Kidney epithelial cell (primary cell): Measurements from ENCODE around the gene ALPK1. TPM values are rescaled to one million over a fixed set of nuclear protein-coding genes. Genes with fewer than 3 reads are reported as not detected.
"Not testable (repeated sequence)": the region's sequence is repeated elsewhere in the genome, so short reads cannot be mapped to it uniquely, and the experiment has no call there.

ENCODE experiments used
- DNase-seq: peaks from one replicate; pipeline ENCODE4 v3.0.0-alpha.2; 2010; ENCODE audit warnings: low read depth
- H3K27me3 ChIP-seq: 2 replicates; pipeline ENCODE4 v1.6.0; 2011; ENCODE audit warnings: low read length; ENCODE audit not compliant: control insufficient read depth, insufficient read depth
- H3K36me3 ChIP-seq: 2 replicates; pipeline ENCODE4 v1.5.1; 2011; ENCODE audit warnings: low read length; ENCODE audit not compliant: control insufficient read depth, insufficient read depth
- H3K4me3 ChIP-seq: 2 replicates; pipeline ENCODE4 v1.5.1; 2011; ENCODE audit warnings: low read depth, mild to moderate bottlenecking, control low read depth, low read length
- CTCF ChIP-seq: IDR thresholded peaks from 2 replicates; pipeline ENCODE4 v1.5.1; 2011; ENCODE audit warnings: mild to moderate bottlenecking, moderate library complexity, low read length, control low read depth, inconsistent platforms; ENCODE audit not compliant: insufficient read depth, poor library complexity, severe bottlenecking
- total RNA-seq: library from RNA; depleted of rRNA; stranded (reverse); fragments of >200 nt; gene quantifications from 2 replicates; pipeline ENCODE4 v1.2.3, GENCODE V29; 2015

ALPK1 gene
- total RNA-seq, 1 donor from 2014 or later: 12.5 TPM

- no peak overlapping the region for H3K4me3 ChIP-seq
- DNase-seq: no peak
Measured at GRCh38 chr4:112425823-112426222, 128.7 kb downstream of the ALPK1 start.

GRCh38 chr4:112426416-112426815 lies 129.2 kb downstream of the ALPK1 start:
- H3K4me3 ChIP-seq: no peak overlapping the region
- H3K27me3 ChIP-seq: no peaks in the 10 kb centered on the region
- no peak for DNase-seq
- no peaks in the 10 kb centered on the region for H3K36me3 ChIP-seq
- no peak for TF ChIP-seq CTCF

More at GRCh38 chr4:112425823-112426222, 128.7 kb downstream of the ALPK1 start:
- TF ChIP-seq CTCF: no peak
- no peaks in the 10 kb centered on the region for H3K27me3 ChIP-seq
- no peaks in the 10 kb centered on the region for H3K36me3 ChIP-seq

GRCh38 chr4:112431158-112431557 lies 134.0 kb downstream of the ALPK1 start:
- no peak for TF ChIP-seq CTCF
- no peak for DNase-seq
- H3K4me3 ChIP-seq: no peak overlapping the region
- H3K36me3 ChIP-seq: no peaks in the 10 kb centered on the region
- no peaks in the 10 kb centered on the region for H3K27me3 ChIP-seq

- TF ChIP-seq CTCF: no peak
- Histone ChIP-seq H3K27me3 (no peaks in the 10 kb centered on the region), H3K36me3 (no peaks in the 10 kb centered on the region), H3K4me3 (no peak overlapping the region)
- no peak for DNase-seq
Measured at GRCh38 chr4:112436987-112437386, 139.8 kb downstream of the ALPK1 start.

DNA sequence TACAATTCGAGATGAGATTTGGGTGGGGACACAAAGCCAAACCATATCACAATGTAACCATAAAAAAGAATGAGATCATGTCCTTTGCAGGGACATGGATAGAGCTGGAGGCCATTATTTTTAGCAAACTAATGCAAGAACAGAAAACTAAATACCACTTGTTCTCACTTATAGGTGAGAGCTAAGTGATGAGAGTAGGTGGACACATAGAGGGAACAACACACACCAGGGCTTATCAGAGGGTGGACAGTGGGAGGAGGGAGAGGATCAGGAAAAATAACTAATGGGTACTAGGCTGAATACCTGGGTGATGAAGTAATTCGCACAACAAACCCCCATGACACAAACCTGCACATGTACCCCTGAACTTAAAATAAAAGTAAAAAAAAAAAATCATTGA lies 145.1 kb downstream of the ALPK1 start:
- not testable (repeated sequence) for H3K36me3 ChIP-seq, H3K27me3 ChIP-seq, H3K4me3 ChIP-seq, DNase-seq

DNA sequence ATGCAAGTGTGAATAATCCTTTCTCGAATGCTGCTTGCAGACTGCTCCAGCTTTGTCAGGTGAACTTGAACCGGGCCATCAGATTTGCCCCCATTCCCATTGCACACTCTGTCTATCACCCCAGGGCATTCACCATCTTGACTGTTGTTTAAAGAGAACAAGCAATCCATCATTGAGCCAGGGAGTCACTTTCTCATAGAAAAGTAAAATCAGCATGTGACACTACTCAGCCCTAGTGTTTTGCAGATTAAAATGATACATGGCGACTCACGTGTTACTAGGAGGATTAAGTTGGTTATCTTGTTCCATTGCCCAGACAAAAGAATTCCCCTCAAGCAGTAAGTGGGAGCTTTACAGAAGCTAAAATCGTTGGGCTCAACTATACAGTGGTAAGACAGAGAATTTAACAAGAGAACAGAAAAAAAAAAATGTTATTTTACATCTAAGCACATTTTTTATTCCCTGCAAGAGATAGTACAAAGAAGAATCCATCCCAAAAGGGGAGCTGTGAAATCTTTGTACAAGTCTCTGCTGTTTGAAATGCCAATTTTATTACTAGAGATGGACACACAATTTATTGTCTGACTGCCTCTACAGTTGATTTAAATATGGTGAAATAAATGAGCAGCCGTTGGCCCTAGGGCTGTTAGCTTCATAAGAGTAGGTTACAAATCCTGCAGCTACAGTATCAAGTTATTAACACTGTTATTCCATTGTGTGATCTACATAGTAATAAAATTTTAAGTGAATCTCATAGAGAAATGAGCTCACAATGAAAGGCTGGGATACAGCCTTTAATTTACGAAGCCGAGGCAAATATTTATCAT lies 151.3 kb downstream of the ALPK1 start:
- no peaks in the 10 kb centered on the region for H3K36me3 ChIP-seq
- DNase-seq: no peak
- no peak for TF ChIP-seq CTCF
- no peaks in the 10 kb centered on the region for H3K27me3 ChIP-seq
- H3K4me3 ChIP-seq: no peak overlapping the region
